Endothelial cell of umbilical vein (primary cell): ENCODE results near the gene MYO7B. TPM values are rescaled to one million over a fixed set of nuclear protein-coding genes. Genes with fewer than 3 reads are reported as not detected.

ENCODE experiments used
- BruUV-seq: library from RNA; stranded (reverse); fragments of 400-500 nt; replicated peaks from 2 replicates; lab custom pipeline; 2021; lab: Mats Ljungman, UMichigan
- CTCF ChIA-PET: fragments of 300-600, 350-600 bp; sonication (Branson Sonifier 250); formaldehyde crosslinking; loops from one replicate; lab custom pipeline; 2021; ENCODE audit warnings: antibody characterized with exemption, inconsistent platforms; lab: Charles Lee
- POLR2A ChIA-PET: fragments of 300-600, 350-600 bp; sonication (Branson Sonifier 250); formaldehyde crosslinking; loops from one replicate; lab custom pipeline; 2021; ENCODE audit warnings: antibody characterized with exemption, inconsistent platforms; lab: Charles Lee
- DNase-seq: peaks from one replicate; pipeline ENCODE4 v3.0.0-alpha.2; 2011; ENCODE audit warnings: low read depth, low spot score
- FAIRE-seq: peaks from 2 replicates; lab custom pipeline; 2011; peaks lifted over from hg19 to GRCh38; lab: Jason Lieb, UNC
- H2AFZ ChIP-seq: 2 replicates; pipeline ENCODE4 v1.6.0; 2012; ENCODE audit warnings: low read depth, low read length, control low read depth, inconsistent platforms
- H3K27ac ChIP-seq: 2 replicates; pipeline ENCODE4 v1.5.1; 2011; ENCODE audit warnings: low read depth, mild to moderate bottlenecking, control low read depth, low read length, moderate library complexity; ENCODE audit not compliant: insufficient read depth
- H3K27me3 ChIP-seq, 2 experiments: 2 replicates each; pipeline versions ENCODE4 v1.6.0 to v1.6.1; 2011; ENCODE audit warnings: low read length in 2 of 2, mixed read lengths in 1 of 2; ENCODE audit not compliant: control insufficient read depth in 2 of 2, insufficient read depth in 2 of 2
- H3K36me3 ChIP-seq, 2 experiments: 2 replicates in 1 of 2; 3 replicates in 1 of 2; pipeline ENCODE4 v1.5.1; 2011; ENCODE audit warnings: low read length in 2 of 2, mild to moderate bottlenecking in 1 of 2, moderate library complexity in 1 of 2; ENCODE audit not compliant: control insufficient read depth in 2 of 2, insufficient read depth in 2 of 2; ENCODE audit errors: extremely low read depth in 1 of 2
- H3K4me1 ChIP-seq: 3 replicates; pipeline ENCODE4 v1.5.1; 2011; ENCODE audit warnings: mild to moderate bottlenecking, low read length; ENCODE audit not compliant: control insufficient read depth, insufficient read depth; ENCODE audit errors: extremely low read depth
- H3K4me2 ChIP-seq: 2 replicates; pipeline ENCODE4 v1.6.1; 2011; ENCODE audit warnings: low read length, control low read depth, mixed read lengths; ENCODE audit not compliant: insufficient read depth
- H3K4me3 ChIP-seq, 3 experiments: fragments of 200-600 bp in 1 of 3; sonication (generic), shearing (Covaris generic) in 1 of 3; replicated peaks in 1 of 3; 2 replicates each; pipeline ENCODE4 v1.5.1; 2011 to 2016; ENCODE audit warnings: control low read depth in 3 of 3, low read length in 3 of 3, mild to moderate bottlenecking in 2 of 3, inconsistent platforms in 1 of 3, low read depth in 1 of 3, moderate library complexity in 1 of 3; ENCODE audit not compliant: insufficient read depth in 1 of 3
- H3K79me2 ChIP-seq: 2 replicates; pipeline ENCODE4 v1.6.0; 2012; ENCODE audit warnings: low read length, inconsistent platforms; ENCODE audit not compliant: control insufficient read depth, insufficient read depth
- H3K9ac ChIP-seq: replicated peaks from 2 replicates; pipeline ENCODE3; 2011; ENCODE audit warnings: low read length, control low read depth; ENCODE audit not compliant: insufficient read depth; ENCODE audit errors: extremely low read depth
- H3K9me1 ChIP-seq: replicated peaks from 3 replicates; pipeline ENCODE4 v1.6.0; 2011; ENCODE audit warnings: mild to moderate bottlenecking, low read length; ENCODE audit not compliant: control insufficient read depth, insufficient read depth; ENCODE audit errors: extremely low read depth
- H3K9me3 ChIP-seq: replicated peaks from 2 replicates; pipeline ENCODE4 v1.5.1; 2012; ENCODE audit warnings: low read length, inconsistent platforms; ENCODE audit not compliant: control insufficient read depth, insufficient read depth
- H4K20me1 ChIP-seq: replicated peaks from 2 replicates; pipeline ENCODE3; 2011; ENCODE audit warnings: mild to moderate bottlenecking, low read length; ENCODE audit not compliant: control insufficient read depth, insufficient read depth; ENCODE audit errors: extremely low read depth
- CTCF ChIP-seq, 2 donors: IDR thresholded peaks; 1 replicate in 1 of 2; 2 replicates in 1 of 2; pipeline ENCODE4 v1.5.1; 2011; ENCODE audit warnings: low read length in 2 of 2, mild to moderate bottlenecking in 2 of 2, moderate library complexity in 2 of 2, control low read depth in 1 of 2, inconsistent platforms in 1 of 2, low read depth in 1 of 2; ENCODE audit not compliant: insufficient read depth in 1 of 2; ENCODE audit errors: extremely low read depth in 1 of 2
- EZH2 ChIP-seq: IDR thresholded peaks from 2 replicates; pipeline ENCODE4 v1.6.1; 2012; ENCODE audit warnings: borderline replicate concordance, low read depth, mild to moderate bottlenecking, moderate library complexity, low read length, inconsistent platforms; ENCODE audit not compliant: severe bottlenecking
- FOS ChIP-seq: IDR thresholded peaks from 2 replicates; pipeline ENCODE4 v1.6.1; 2011; ENCODE audit warnings: mild to moderate bottlenecking, low read length, moderate library complexity, borderline replicate concordance; ENCODE audit not compliant: insufficient read depth
- GATA2 ChIP-seq: IDR thresholded peaks from 2 replicates; pipeline ENCODE4 v1.7.0; 2011; ENCODE audit warnings: low read depth, mild to moderate bottlenecking, moderate library complexity, mixed read lengths, low read length; ENCODE audit not compliant: insufficient read length, insufficient read depth
- JUN ChIP-seq: IDR thresholded peaks from 2 replicates; pipeline ENCODE4 v1.6.1; 2011; ENCODE audit warnings: borderline replicate concordance, low read depth; ENCODE audit not compliant: insufficient read length, insufficient read depth
- MAX ChIP-seq: IDR thresholded peaks from 2 replicates; pipeline ENCODE4 v1.6.1; 2011; ENCODE audit not compliant: insufficient read depth, insufficient read length
- MYC ChIP-seq: IDR thresholded peaks from one replicate; pipeline ENCODE4 v1.6.1; 2011; ENCODE audit warnings: mild to moderate bottlenecking, low read depth, low read length
- POLR2A ChIP-seq: IDR thresholded peaks from 2 replicates; pipeline ENCODE4 v1.6.1; 2012; ENCODE audit warnings: low read depth, mild to moderate bottlenecking, control low read depth, low read length
- POLR2AphosphoS5 ChIP-seq: IDR thresholded peaks from 2 replicates; pipeline ENCODE4 v1.6.1; 2012; ENCODE audit warnings: low read depth, mild to moderate bottlenecking, control low read depth, low read length, moderate library complexity; ENCODE audit not compliant: insufficient read depth
- dilution Hi-C: fragments of 300-500 bp; cut with MboI; formaldehyde crosslinking; loops from one replicate; pipeline ENCODE4 v1.15.0; 2019; ENCODE audit warnings: low sequenced_read_pairs; ENCODE audit not compliant: extremely low pct_ligation_motif_present
- intact Hi-C: fragments of 100-400 bp; cut with micrococcal nuclease; formaldehyde crosslinking; loops from one replicate; pipeline ENCODE4 v1.10.0; 2022
- polyA plus RNA-seq, 4 experiments: library from polyadenylated mRNA; depleted of rRNA in 3 of 4; stranded (reverse) in 3 of 4; unstranded in 1 of 4; fragments of >200 nt; gene quantifications; 2 replicates each; pipeline versions ENCODE4 v1.2.1 to v1.2.3, GENCODE V29; 2011 to 2012; ENCODE audit warnings: missing spikeins in 1 of 4
- total RNA-seq: library from RNA; stranded (reverse); gene quantifications from 2 replicates; pipeline ENCODE4 v1.2.3, GENCODE V29; 2021

The MYO7B gene
- total and polyA plus RNA-seq, 2 donors (not counting 3 experiments of a cell fraction or from before 2014, with no cell fraction given): 0.17 TPM; not detected in 1

GRCh38 chr2:127648321-127648720 is 112.8 kb downstream of the MYO7B start:
- Histone ChIP-seq H3K4me2 (no peak overlapping the region), H3K4me1 (peaks cover 28% of the 10 kb centered on the region), H3K9me3 (no peaks in the 10 kb centered on the region), H3K36me3 (no peaks in the 10 kb centered on the region), H3K9me1 (no peaks in the 10 kb centered on the region), H3K27me3 (no peaks in the 10 kb centered on the region), H3K27ac (no peak overlapping the region), H3K9ac (no peak overlapping the region), H2AFZ (no peak overlapping the region), H3K79me2 (no peaks in the 10 kb centered on the region), H4K20me1 (no peaks in the 10 kb centered on the region), H3K4me3 (no peak overlapping the region)
- FAIRE-seq (no peak), DNase-seq (no peak)
- CTCF ChIA-PET: interaction anchor here (2.6 to 12.1 kb wide), 4 partner anchors 10 to 56 kb away, joined by 6 to 424 read pairs (median 59); partner anchors contain the start of gene LIMS2
- POLR2A ChIA-PET: no interaction called here
- no peak for TF ChIP-seq FOS
- no peak for TF ChIP-seq POLR2AphosphoS5
- TF ChIP-seq CTCF (IDR thresholded peaks at IDR 0.05; ENCODE audit: extremely low read depth in 1 of 2, insufficient read depth in 1 of 2, low read depth in 1 of 2, low read length in 2 of 2): no peak
- no peak for TF ChIP-seq MYC
- TF ChIP-seq MAX: no peak
- no peak for TF ChIP-seq POLR2A
- no peak for TF ChIP-seq EZH2
- no peak for TF ChIP-seq GATA2
- TF ChIP-seq JUN: no peak
- no TSS peak for BruUV-seq
- intact Hi-C loops (loop anchor here (2.0 kb wide), 1 partner anchor 26 kb away; the partner anchor contains the start of gene LIMS2), dilution Hi-C loops (no loop called here)
